ENCODE data around the gene RPUSD4. TPM values are rescaled to one million over a fixed set of nuclear protein-coding genes. Genes with fewer than 3 reads are reported as not detected.

Gene RPUSD4
- total RNA-seq, 1 donor from 2014 or later = 7.3 TPM

DNA sequence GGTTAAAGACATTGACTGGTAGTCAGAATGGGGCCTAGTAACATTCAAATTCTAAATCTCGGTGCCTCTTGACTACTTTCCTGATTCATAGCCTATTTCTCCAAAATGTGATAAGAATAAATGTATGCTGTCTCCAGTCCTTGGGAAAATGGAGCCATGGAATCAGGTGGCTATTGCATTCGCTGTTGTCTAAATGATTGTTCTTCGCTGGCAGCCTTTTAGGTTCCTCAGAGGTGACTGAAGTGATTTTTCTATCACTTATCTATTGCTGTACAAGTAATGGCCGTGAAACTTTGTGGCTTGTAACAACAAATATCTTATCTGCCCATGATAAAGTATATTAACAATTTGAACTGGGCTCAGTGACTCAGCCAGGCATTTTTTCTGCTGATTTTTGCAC, 41.8 kb upstream of the RPUSD4 start:
- TF ChIP-seq, protein P1, sequence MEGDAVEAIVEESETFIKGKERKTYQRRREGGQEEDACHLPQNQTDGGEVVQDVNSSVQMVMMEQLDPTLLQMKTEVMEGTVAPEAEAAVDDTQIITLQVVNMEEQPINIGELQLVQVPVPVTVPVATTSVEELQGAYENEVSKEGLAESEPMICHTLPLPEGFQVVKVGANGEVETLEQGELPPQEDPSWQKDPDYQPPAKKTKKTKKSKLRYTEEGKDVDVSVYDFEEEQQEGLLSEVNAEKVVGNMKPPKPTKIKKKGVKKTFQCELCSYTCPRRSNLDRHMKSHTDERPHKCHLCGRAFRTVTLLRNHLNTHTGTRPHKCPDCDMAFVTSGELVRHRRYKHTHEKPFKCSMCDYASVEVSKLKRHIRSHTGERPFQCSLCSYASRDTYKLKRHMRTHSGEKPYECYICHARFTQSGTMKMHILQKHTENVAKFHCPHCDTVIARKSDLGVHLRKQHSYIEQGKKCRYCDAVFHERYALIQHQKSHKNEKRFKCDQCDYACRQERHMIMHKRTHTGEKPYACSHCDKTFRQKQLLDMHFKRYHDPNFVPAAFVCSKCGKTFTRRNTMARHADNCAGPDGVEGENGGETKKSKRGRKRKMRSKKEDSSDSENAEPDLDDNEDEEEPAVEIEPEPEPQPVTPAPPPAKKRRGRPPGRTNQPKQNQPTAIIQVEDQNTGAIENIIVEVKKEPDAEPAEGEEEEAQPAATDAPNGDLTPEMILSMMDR (IDR thresholded peaks at IDR 0.05) = no peak
- Histone ChIP-seq H3K4me3 (no peak overlapping the region), H3K4me1 (no peaks in the 10 kb centered on the region), H3K36me3 (peaks cover 4 to 16% of the 10 kb centered on the region in 2 donors), H3K9me3 (no peaks in the 10 kb centered on the region), H3K27ac (no peak overlapping the region), H3K27me3 (no peaks in the 10 kb centered on the region)
- intact Hi-C loops (cut with DNase I) = no loop called here
- DNase-seq (ENCODE audit: low spot score in 2 of 2) = no peak

DNA sequence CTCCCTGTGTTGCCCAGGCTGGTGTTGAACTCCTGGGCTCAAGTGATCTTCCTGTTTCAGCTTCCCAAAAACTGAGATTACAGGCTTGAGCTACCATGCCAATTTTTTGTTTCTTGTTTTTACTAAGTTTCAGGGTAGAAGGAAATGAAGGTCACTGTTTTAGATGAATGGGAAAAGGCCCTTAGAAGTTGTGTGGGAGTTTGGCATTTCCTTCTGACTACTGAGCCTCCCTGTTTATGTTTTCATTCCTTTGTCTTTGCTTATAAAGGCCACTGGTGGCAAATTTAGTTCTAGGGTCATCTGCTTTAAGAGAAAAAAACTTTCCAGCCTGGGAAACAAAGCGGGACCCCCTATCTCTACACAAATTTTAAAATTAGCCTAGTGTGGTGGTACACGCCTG, 35.2 kb upstream of the RPUSD4 start:
- DNase-seq (ENCODE audit: low spot score in 2 of 2) = no peak
- Histone ChIP-seq H3K9me3 (no peaks in the 10 kb centered on the region), H3K36me3 (peaks cover 14 to 21% of the 10 kb centered on the region in 2 donors), H3K4me3 (no peak overlapping the region), H3K27me3 (no peaks in the 10 kb centered on the region), H3K4me1 (no peaks in the 10 kb centered on the region), H3K27ac (no peak overlapping the region)
- intact Hi-C loops (cut with DNase I) = no loop called here
- TF ChIP-seq, protein P1 (IDR thresholded peaks at IDR 0.05) = no peak

DNA sequence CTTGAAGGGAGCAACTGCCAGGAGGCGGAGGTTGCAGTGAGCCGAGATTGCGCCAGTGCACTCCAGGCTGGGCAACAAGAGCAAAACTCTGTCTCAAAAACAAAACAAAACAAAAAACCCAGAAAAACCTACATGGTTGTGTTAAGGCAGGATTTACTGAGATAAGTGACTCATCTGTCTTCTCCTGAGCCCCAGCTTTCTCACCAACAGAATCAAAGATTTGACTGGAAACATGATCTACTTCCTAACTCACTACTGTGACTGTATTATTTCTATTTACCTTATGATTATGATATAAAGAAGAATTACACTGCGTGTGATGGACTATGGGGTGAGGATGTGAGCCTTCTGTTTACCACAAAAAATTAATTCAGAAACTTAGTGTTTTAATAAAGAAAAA, 21.9 kb upstream of the RPUSD4 start:
- H3K4me3 ChIP-seq = no peak overlapping the region
- H3K4me1 ChIP-seq = no peaks in the 10 kb centered on the region
- intact Hi-C loops (cut with DNase I) = no loop called here
- TF ChIP-seq, protein P1 (IDR thresholded peaks at IDR 0.05) = no peak
- no peak for DNase-seq (ENCODE audit: low spot score in 2 of 2)
- H3K9me3 ChIP-seq = no peaks in the 10 kb centered on the region
- H3K27me3 ChIP-seq = no peaks in the 10 kb centered on the region
- H3K36me3 ChIP-seq = peaks cover 6 to 29% of the 10 kb centered on the region in 2 donors
- no peak overlapping the region for H3K27ac ChIP-seq

DNA sequence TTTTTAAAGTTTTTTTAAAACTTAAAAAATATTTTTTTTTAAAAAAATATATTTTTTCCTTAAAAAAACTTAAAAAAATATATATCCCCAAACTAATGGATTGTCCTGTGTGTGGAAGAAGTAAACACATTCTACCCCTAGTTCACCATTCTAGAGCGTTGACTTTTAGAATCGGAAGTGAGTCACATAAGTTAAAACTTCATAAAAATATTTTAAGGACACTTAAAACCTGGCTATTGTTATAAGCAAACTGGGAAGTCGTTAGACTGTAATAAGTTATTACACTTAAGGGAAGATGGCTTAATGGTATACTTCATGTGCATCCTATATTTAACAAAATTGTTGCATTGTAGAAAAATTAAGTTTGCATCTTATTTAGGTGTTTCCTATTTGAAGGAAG, 21.2 kb upstream of the RPUSD4 start:
- intact Hi-C loops (cut with DNase I) = no loop called here
- Histone ChIP-seq H3K4me1 (no peaks in the 10 kb centered on the region), H3K36me3 (peaks cover 6 to 22% of the 10 kb centered on the region in 2 donors), H3K4me3 (no peak overlapping the region), H3K27me3 (no peaks in the 10 kb centered on the region), H3K9me3 (no peaks in the 10 kb centered on the region), H3K27ac (no peak overlapping the region)
- TF ChIP-seq, protein P1 (IDR thresholded peaks at IDR 0.05) = no peak
- DNase-seq (ENCODE audit: low spot score in 2 of 2) = no peak

DNA sequence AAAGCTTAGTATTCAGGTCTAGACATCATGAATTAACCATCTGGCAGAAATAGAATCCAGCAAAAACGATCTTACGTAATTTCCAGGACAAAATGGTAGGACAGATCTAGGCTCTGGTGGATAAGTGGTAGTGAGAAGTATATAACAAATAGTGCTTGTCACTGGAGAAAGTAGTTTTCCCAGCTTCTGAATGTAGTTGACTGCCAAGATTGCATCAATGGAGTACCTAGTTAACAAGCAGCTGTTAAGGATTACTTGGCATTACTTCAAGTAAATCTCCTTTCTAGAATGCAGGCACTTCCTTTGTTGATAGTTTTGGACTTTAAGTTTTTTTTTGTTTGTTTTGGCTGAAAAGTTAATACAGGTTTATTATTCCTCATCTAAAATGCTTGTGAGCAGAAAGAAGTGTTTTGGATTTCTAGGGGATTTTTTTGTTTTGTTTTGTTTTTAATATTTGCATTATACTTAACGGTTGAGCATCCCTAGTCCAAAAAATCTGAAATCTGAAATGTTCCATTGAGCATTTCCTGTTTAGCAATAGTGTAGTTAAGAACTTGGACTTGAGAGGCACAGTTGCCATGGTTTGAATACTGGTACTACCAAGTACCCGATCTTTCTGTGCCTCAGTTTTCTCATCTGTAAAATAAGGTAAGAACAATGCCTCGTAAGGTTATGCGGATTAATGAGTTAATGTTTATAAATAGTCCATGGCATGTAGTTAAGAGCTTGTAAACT, 20.4 kb upstream of the RPUSD4 start:
- DNase-seq (ENCODE audit: low spot score in 2 of 2) = no peak
- Histone ChIP-seq H3K9me3 (no peaks in the 10 kb centered on the region), H3K27ac (no peak overlapping the region), H3K4me3 (no peak overlapping the region), H3K4me1 (no peaks in the 10 kb centered on the region), H3K27me3 (no peaks in the 10 kb centered on the region), H3K36me3 (peaks cover 6 to 22% of the 10 kb centered on the region in 2 donors)
- TF ChIP-seq, protein P1 (IDR thresholded peaks at IDR 0.05) = no peak
- intact Hi-C loops (cut with DNase I) = no loop called here
